Right lung (tissue), 5 donors: ENCODE measurements around the gene OR2F2. TPM values are rescaled to one million over a fixed set of nuclear protein-coding genes. Genes with fewer than 3 reads are reported as not detected.

Experiments
- DNase-seq, 2 donors: peaks; one replicate each; pipeline ENCODE4 v3.0.0-alpha.2; 2013
- polyA plus RNA-seq, 5 donors: library from polyadenylated mRNA; unstranded; fragments of 120-200 nt; gene quantifications; one replicate each; pipeline versions ENCODE4 v1.2.1 to v1.2.3, GENCODE V29; 2013; ENCODE audit warnings: inconsistent platforms in 1 of 5, low replicate concordance in 1 of 5; ENCODE audit not compliant: insufficient read length in 5 of 5, insufficient read depth in 1 of 5

The OR2F2 gene
- polyA plus RNA-seq, 5 donors = not detected

DNA sequence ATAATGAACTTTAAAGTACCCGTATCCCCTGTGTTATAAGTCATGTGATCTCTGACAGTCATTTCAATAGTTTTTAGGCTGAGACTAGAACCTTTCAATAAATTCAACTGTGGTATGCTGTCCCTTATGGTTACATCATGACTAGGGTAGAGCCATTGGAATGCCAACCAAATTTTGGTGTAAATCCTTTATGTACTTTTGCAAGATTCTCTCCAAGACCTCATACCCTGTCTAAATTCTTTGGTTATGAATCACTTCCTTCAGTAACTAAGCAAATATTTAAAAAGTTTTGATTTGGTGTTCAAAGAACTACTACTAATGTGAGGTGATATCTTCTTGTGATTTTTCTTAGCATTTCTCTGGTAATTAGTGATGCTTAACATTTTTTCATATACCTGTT is 44.3 kb downstream of the OR2F2 start:
- no peak for DNase-seq

- no peak for DNase-seq
Observed at GRCh38 chr7:143979998-143980397, 45.0 kb downstream of the OR2F2 start.

DNA sequence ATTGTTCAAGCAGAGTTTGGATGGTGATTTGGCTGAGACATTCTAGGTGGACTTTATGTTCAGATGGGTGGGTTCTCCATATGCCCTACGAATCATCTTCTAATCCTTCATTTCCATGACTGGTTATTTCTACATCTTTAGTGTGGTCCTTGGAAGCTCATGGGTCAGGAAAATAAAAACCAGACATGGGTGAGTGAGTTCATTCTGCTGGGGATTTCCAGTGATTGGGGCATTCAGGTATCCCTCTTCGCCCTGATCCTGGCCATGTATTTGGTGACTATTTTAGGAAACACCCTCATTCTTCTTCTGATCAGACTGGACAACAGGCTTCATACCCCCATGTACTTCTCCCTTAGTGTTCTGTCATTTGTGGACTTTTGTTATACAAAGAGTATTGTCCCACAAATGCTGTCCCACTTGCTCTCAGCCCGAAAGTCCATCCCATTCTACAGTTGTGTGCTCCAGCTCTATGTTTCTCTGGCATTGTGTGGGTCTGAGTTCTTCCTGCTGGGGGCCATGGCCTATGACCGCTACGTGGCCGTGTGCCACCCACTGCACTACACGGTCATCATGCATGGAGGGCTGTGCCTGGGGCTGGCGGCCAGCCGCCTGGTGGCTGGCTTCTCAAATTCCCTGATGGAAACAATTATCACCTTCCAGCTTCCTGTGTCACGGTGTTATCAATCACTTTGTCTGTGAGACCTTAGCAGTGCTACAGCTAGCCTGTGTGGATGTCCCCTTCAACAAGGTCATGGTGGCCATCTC is 45.9 kb downstream of the OR2F2 start:
- no peak for DNase-seq

GRCh38 chr7:143983960-143984359 is 48.9 kb downstream of the OR2F2 start:
- no peak for DNase-seq

Other genes with a start within 250 kb of the OR2F2 start
- under 1 TPM in 2 of 5 donors, not detected in 3; 0.16 to 0.22 TPM for gene CTAGE6, start 177.5 kb upstream of the OR2F2 start, polyA plus RNA-seq
- 100 to 1,000 TPM in 3 of 5 donors, 10 to 100 TPM in 2; 78.5 to 115 (median 103) TPM for gene TCAF1, start 33.1 kb upstream of the OR2F2 start, polyA plus RNA-seq
- under 1 TPM in 1 of 5 donors, not detected in 4; 0.08 TPM for gene OR2F1, start 19.6 kb downstream of the OR2F2 start, polyA plus RNA-seq
- gene OR6B1, start 65.1 kb downstream of the OR2F2 start, polyA plus RNA-seq = under 1 TPM in 1 of 5 donors, not detected in 4; 0.03 TPM
- under 1 TPM; 0.05 to 0.26 (median 0.15) TPM for gene OR2A5, start 113.7 kb downstream of the OR2F2 start, polyA plus RNA-seq
- under 1 TPM in 2 of 5 donors, not detected in 3; 0.06 to 0.12 TPM for gene OR2A25, start 134.6 kb downstream of the OR2F2 start, polyA plus RNA-seq
- under 1 TPM in 3 of 5 donors, not detected in 2; 0.03 to 0.09 (median 0.04) TPM for gene OR2A12, start 151.0 kb downstream of the OR2F2 start, polyA plus RNA-seq
- not detected for gene OR2A2, start 174.3 kb downstream of the OR2F2 start, polyA plus RNA-seq
- under 1 TPM in 1 of 5 donors, not detected in 4; 0.08 TPM for gene OR2A14, start 187.9 kb downstream of the OR2F2 start, polyA plus RNA-seq
- 10 to 100 TPM in 1 of 5 donors, 1 to 10 TPM in 4; 1.3 to 19.4 (median 7.2) TPM for gene CTAGE4, start 248.2 kb downstream of the OR2F2 start, polyA plus RNA-seq